GM23338 (cell line): ENCODE results near the gene UCN. TPM values are rescaled to one million over a fixed set of nuclear protein-coding genes. Genes with fewer than 3 reads are reported as not detected.

Experiments used
- ATAC-seq: fragments of 200-7000 bp; cut with Tn5 transposase; 3 replicates; pipeline ENCODE4 v1.9.1; 2020
- DNase-seq: peaks from one replicate; pipeline ENCODE4 v3.0.0-alpha.2; 2015; ENCODE audit warnings: low spot score
- H2AFZ ChIP-seq: fragments of 200-600 bp; sonication (generic); 2 replicates; pipeline ENCODE4 v1.8.0; 2016; ENCODE audit warnings: antibody characterized with exemption, mild to moderate bottlenecking, moderate library complexity
- H3F3A ChIP-seq: fragments of 200-600 bp; sonication (generic); replicated peaks from 2 replicates; pipeline ENCODE4 v1.8.0; 2017; ENCODE audit warnings: antibody characterized with exemption, mixed run types, low read depth
- H3K27ac ChIP-seq: fragments of 200-600 bp; sonication (generic); 2 replicates; pipeline ENCODE4 v1.6.1; 2016; ENCODE audit warnings: low read depth
- H3K27me3 ChIP-seq: fragments of 200-600 bp; sonication (generic); 2 replicates; pipeline ENCODE4 v1.8.0; 2016; ENCODE audit warnings: mild to moderate bottlenecking, mixed run types, moderate library complexity; ENCODE audit not compliant: insufficient read depth
- H3K36me3 ChIP-seq: fragments of 200-600 bp; sonication (generic); 2 replicates; pipeline ENCODE4 v1.8.0; 2016; ENCODE audit warnings: mild to moderate bottlenecking; ENCODE audit not compliant: insufficient read depth
- H3K4me1 ChIP-seq: fragments of 200-600 bp; sonication (generic); 2 replicates; pipeline ENCODE4 v1.8.0; 2016; ENCODE audit warnings: mild to moderate bottlenecking, moderate library complexity; ENCODE audit not compliant: insufficient read depth
- H3K4me2 ChIP-seq: fragments of 200-600 bp; sonication (generic); 2 replicates; pipeline ENCODE4 v1.7.1; 2017; ENCODE audit warnings: mixed run types
- H3K4me3 ChIP-seq: fragments of 200-600 bp; sonication (generic); 2 replicates; pipeline ENCODE4 v1.6.1; 2016; ENCODE audit warnings: mixed run types
- H3K79me2 ChIP-seq: fragments of 200-600 bp; sonication (generic); replicated peaks from 2 replicates; pipeline ENCODE4 v1.8.0; 2017; ENCODE audit warnings: mild to moderate bottlenecking; ENCODE audit not compliant: insufficient read depth
- H3K9me2 ChIP-seq: fragments of 200-600 bp; sonication (generic); 2 replicates; pipeline ENCODE4 v1.8.0; 2017; ENCODE audit not compliant: insufficient read depth
- H4K20me1 ChIP-seq: fragments of 200-600 bp; sonication (generic); replicated peaks from 2 replicates; pipeline ENCODE4 v1.8.0; 2017; ENCODE audit warnings: mild to moderate bottlenecking; ENCODE audit not compliant: insufficient read depth
- H3K27ac Mint-ChIP-seq: 2 replicates; pipeline ENCODE4 v1.8.0; 2020; ENCODE audit warnings: inconsistent platforms, mild to moderate bottlenecking, moderate library complexity, mixed read lengths
- H3K27me3 Mint-ChIP-seq: 3 replicates; pipeline ENCODE4 v1.8.0; 2022; ENCODE audit warnings: low read depth, mild to moderate bottlenecking, moderate library complexity, mixed read lengths, inconsistent platforms; ENCODE audit not compliant: insufficient read depth, poor library complexity
- H3K36me3 Mint-ChIP-seq: 3 replicates; pipeline ENCODE4 v1.8.0; 2021; ENCODE audit warnings: low read depth, mild to moderate bottlenecking, inconsistent platforms, moderate library complexity, mixed read lengths
- H3K4me1 Mint-ChIP-seq: 3 replicates; pipeline ENCODE4 v1.8.0; 2020; ENCODE audit warnings: mild to moderate bottlenecking, inconsistent platforms, mixed read lengths
- H3K4me3 Mint-ChIP-seq: 3 replicates; pipeline ENCODE4 v1.8.0; 2021; ENCODE audit warnings: moderate library complexity, mild to moderate bottlenecking, inconsistent platforms, mixed read lengths
- H3K9me3 Mint-ChIP-seq: 3 replicates; pipeline ENCODE4 v1.8.0; 2020; ENCODE audit warnings: moderate library complexity, mild to moderate bottlenecking, inconsistent platforms, mixed read lengths
- CTCF ChIP-seq, 2 experiments: fragments of 200-600 bp in 1 of 2; sonication (generic) in 1 of 2; conservative IDR thresholded peaks; 2 replicates each; pipeline versions ENCODE4 v1.5.1 to v1.6.1; 2016 to 2017; ENCODE audit warnings: antibody characterized with exemption in 2 of 2, low read depth in 2 of 2, mild to moderate bottlenecking in 2 of 2, moderate library complexity in 1 of 2
- ETS1 ChIP-seq: IDR thresholded peaks from 2 replicates; pipeline ENCODE4 v1.6.1; 2016; ENCODE audit warnings: antibody characterized with exemption
- EZH2phosphoT487 ChIP-seq: fragments of 200-600 bp; sonication (generic); IDR thresholded peaks from one replicate; pipeline ENCODE4 v1.8.1; 2018; ENCODE audit warnings: antibody characterized with exemption; ENCODE audit not compliant: unreplicated experiment
- POLR2AphosphoS5 ChIP-seq: IDR thresholded peaks from 2 replicates; pipeline ENCODE4 v1.6.1; 2016; ENCODE audit warnings: antibody characterized with exemption, low read depth
- STAT1 ChIP-seq: IDR thresholded peaks from one replicate; pipeline ENCODE4 v1.6.1; 2016; ENCODE audit warnings: antibody characterized with exemption; ENCODE audit not compliant: unreplicated experiment
- ZNF114 ChIP-seq: fragments of 250-450 bp; sonication (Bioruptor Pico); IDR thresholded peaks from 2 replicates; pipeline ENCODE4 v1.5.0; 2020; ENCODE audit warnings: mild to moderate bottlenecking, moderate library complexity
- ZNF331 ChIP-seq: fragments of 250-450 bp; sonication (Bioruptor Pico); IDR thresholded peaks from 2 replicates; pipeline ENCODE4 v1.5.0; 2020; ENCODE audit warnings: low read depth, mild to moderate bottlenecking, moderate library complexity
- ZNF462 ChIP-seq: fragments of 250-450 bp; sonication (Bioruptor Pico); IDR thresholded peaks from 2 replicates; pipeline ENCODE4 v1.5.0; 2020; ENCODE audit warnings: mild to moderate bottlenecking, moderate library complexity
- polyA plus RNA-seq: library from polyadenylated mRNA; unstranded; fragments of >200 nt; fragmentation: Nextera tagmentation; extraction: Ambion mirVana; gene quantifications from 2 replicates; pipeline ENCODE4 v1.2.1, GENCODE V29; 2016
- total RNA-seq: library from RNA; depleted of rRNA; stranded (reverse); fragments of >200 nt; shearing (Covaris generic); gene quantifications from 2 replicates; pipeline ENCODE4 v1.2.3, GENCODE V29; 2014

The UCN gene
- total and polyA plus RNA-seq, 2 experiments from 2014 or later = 0.59 to 0.99 TPM

- H3K27me3 ChIP-seq = no peaks in the 10 kb centered on the region
- Mint-ChIP-seq H3K4me1 (peaks cover 31% of the 10 kb centered on the region), H3K4me3 (no peak overlapping the region), H3K27ac (no peak overlapping the region), H3K9me3 (no peaks in the 10 kb centered on the region), H3K36me3 (no peaks in the 10 kb centered on the region), H3K27me3 (peaks cover 2% of the 10 kb centered on the region)
- peaks cover 4% of the 10 kb centered on the region; the same call in 1 of the 2 replicates for H3F3A ChIP-seq
- no peak overlapping the region for H3K27ac ChIP-seq
- TF ChIP-seq ZNF114 (CRISPR knock-in tag) = no peak
- TF ChIP-seq EZH2phosphoT487 = no peak
- TF ChIP-seq CTCF (conservative IDR thresholded peaks at IDR 0.05; ENCODE audit: low read depth in 2 of 2) = no peak
- no peak for TF ChIP-seq POLR2AphosphoS5
- TF ChIP-seq STAT1 = no peak
- no peak for TF ChIP-seq ZNF331 (CRISPR knock-in tag)
- TF ChIP-seq ZNF462 = no peak
- TF ChIP-seq ETS1 = no peak
- no peaks in the 10 kb centered on the region for H3K36me3 ChIP-seq
- H3K9me2 ChIP-seq = peaks cover 4% of the 10 kb centered on the region; the same call in 1 of the 2 replicates
- no peaks in the 10 kb centered on the region for H4K20me1 ChIP-seq
- peaks cover 15% of the 10 kb centered on the region for H3K4me1 ChIP-seq
- H3K4me3 ChIP-seq = no peak overlapping the region
- DNase-seq = no peak
- ATAC-seq = no peak
- no peak overlapping the region for H3K4me2 ChIP-seq
- no peak overlapping the region for H2AFZ ChIP-seq
- H3K79me2 ChIP-seq = no peaks in the 10 kb centered on the region
Observed at GRCh38 chr2:27288610-27289009, 19.6 kb downstream of the UCN start.
